ENCODE measurements around the gene HSPA4L.

The HSPA4L gene

GRCh38 chr4:127782275-127783025, at the start of gene HSPA4L:
Gene HSPA4L, plus strand, starts transcription at chr4:127782322. Its CDS starts 229 bp downstream, at chr4:127782551.
- ChIA-PET CTCF (interaction anchor here (0.6 to 1.2 kb wide), 6 partner anchors 27 to 720 kb away, joined by 3 to 12 read pairs (median 3); partner anchors contain the start of genes ABHD18 and MFSD8), POLR2A (ENCODE audit: low non-redundant PET) (interaction anchor here (0.7 to 0.9 kb wide), 2 partner anchors 17 to 596 kb away, joined by 3 to 4 read pairs; no protein-coding TSS in a partner anchor)
- DNase-seq (ENCODE audit: low spot score): peak; percentile 26
- peak; percentile 65 for TF ChIP-seq CTCF (conservative IDR thresholded peaks at IDR 0.05; ENCODE audit: low read depth)
- peak within 1 kb of the TSS; percentile 92 for H3K27ac ChIP-seq

GRCh38 chr4:127732623-127733328, 49.3 kb upstream of the HSPA4L start:
- ChIA-PET CTCF (interaction anchor here (0.5 to 3.2 kb wide), 19 partner anchors 12 to 1552 kb away, joined by 3 to 46 read pairs (median 3); partner anchors contain the start of gene INTU), POLR2A (ENCODE audit: low non-redundant PET) (no interaction called here)
- no peak overlapping the region for H3K27ac ChIP-seq
- DNase-seq (ENCODE audit: low spot score): peak; percentile 56
- TF ChIP-seq CTCF (conservative IDR thresholded peaks at IDR 0.05; ENCODE audit: low read depth): peak; percentile 68

- POLR2A ChIA-PET (ENCODE audit: low non-redundant PET): no interaction called here
- no peak for TF ChIP-seq CTCF (conservative IDR thresholded peaks at IDR 0.05; ENCODE audit: low read depth)
- CTCF ChIA-PET: no interaction called here
These were observed 47.1 kb upstream of the HSPA4L start for GRCh38 chr4:127734976-127735375.

GRCh38 chr4:127737295-127737694, 44.8 kb upstream of the HSPA4L start:
- ChIA-PET CTCF (no interaction called here), POLR2A (ENCODE audit: low non-redundant PET) (no interaction called here)

More at GRCh38 chr4:127734976-127735375, 47.1 kb upstream of the HSPA4L start:
- DNase-seq (ENCODE audit: low spot score): no peak
- no peak overlapping the region for H3K27ac ChIP-seq

GRCh38 chr4:127741247-127741646, 40.9 kb upstream of the HSPA4L start:
- no peak for DNase-seq (ENCODE audit: low spot score)
- POLR2A ChIA-PET (ENCODE audit: low non-redundant PET): no interaction called here
- no peak for TF ChIP-seq CTCF (conservative IDR thresholded peaks at IDR 0.05; ENCODE audit: low read depth)
- CTCF ChIA-PET: no interaction called here
- no peak overlapping the region for H3K27ac ChIP-seq

More at GRCh38 chr4:127737295-127737694, 44.8 kb upstream of the HSPA4L start:
- TF ChIP-seq CTCF (conservative IDR thresholded peaks at IDR 0.05; ENCODE audit: low read depth): no peak
- no peak for DNase-seq (ENCODE audit: low spot score)
- H3K27ac ChIP-seq: no peak overlapping the region

GRCh38 chr4:127747883-127748282, 34.2 kb upstream of the HSPA4L start:
- TF ChIP-seq CTCF (conservative IDR thresholded peaks at IDR 0.05; ENCODE audit: low read depth): no peak
- no peak for DNase-seq (ENCODE audit: low spot score)
- POLR2A ChIA-PET (ENCODE audit: low non-redundant PET): no interaction called here
- no peak overlapping the region for H3K27ac ChIP-seq
- CTCF ChIA-PET: no interaction called here

All from RWPE1 (cell line).